Measurements from ENCODE around the gene DPCD.
"Not testable (repeated sequence)": the region's sequence is repeated elsewhere in the genome, so short reads cannot be mapped to it uniquely, and the experiment has no call there.

The DPCD gene

DNA sequence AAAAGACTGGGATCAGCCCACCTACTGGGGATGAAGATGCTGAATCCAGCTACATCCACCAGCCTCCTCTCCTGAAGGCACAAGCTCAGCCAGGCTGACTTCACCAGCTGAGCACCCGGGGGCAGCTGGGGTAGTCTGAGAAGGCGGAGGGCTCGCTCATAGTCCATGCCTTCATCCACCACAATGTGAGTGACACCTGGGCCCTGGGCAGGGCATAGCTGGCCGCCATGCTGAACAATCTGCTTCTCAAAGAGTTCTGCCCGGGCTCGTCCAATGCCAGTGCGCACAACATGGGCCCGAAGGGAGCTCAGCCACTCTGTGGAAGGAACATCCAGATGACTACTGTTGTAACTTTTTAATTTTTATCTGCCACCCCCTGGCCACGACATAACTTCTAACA, 2.3 kb upstream of the DPCD start:
- no peak for DNase-seq (ENCODE audit: low spot score)

DNA sequence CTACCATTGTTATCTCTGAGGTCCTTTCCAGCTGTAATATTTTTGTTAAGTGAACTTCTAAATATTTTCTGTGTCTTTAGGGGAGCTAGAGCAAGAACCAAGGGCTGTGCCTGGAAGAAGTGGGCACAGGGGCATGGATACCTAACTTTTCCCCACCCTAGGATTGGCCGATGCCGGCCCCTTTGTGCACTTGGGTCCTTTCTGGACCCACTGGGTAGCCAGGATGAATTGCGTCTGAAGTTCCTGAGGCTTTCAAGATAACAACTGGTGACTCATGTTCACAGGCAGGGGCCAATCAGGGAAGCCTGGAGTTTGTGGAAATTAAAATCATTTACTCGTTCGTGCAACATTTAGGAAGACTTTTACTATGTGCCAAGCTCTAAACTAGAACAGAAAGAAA, 758 bp downstream of the DPCD start:
- DNase-seq (ENCODE audit: low spot score): no peak

DNA sequence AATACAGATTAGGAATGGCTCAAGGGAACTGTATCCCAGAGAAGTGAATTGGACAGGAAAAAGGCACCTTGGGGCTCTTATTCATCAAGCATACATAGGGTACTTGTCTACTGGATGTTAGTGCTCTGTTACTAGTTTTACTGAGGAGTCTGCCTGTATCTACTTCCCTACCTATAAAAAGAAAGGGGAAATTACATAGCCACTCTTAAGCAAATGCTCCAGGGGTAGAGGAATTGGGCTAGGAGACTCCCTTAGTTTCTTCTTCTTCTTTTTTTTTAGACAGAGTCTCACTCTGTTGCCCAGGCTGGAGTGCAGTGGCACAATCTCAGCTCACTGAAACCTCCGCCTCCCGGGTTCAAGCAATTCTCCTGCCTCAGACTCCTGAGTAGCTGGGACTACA, 5.2 kb downstream of the DPCD start:
- DNase-seq (ENCODE audit: low spot score): not testable (repeated sequence)

DNA sequence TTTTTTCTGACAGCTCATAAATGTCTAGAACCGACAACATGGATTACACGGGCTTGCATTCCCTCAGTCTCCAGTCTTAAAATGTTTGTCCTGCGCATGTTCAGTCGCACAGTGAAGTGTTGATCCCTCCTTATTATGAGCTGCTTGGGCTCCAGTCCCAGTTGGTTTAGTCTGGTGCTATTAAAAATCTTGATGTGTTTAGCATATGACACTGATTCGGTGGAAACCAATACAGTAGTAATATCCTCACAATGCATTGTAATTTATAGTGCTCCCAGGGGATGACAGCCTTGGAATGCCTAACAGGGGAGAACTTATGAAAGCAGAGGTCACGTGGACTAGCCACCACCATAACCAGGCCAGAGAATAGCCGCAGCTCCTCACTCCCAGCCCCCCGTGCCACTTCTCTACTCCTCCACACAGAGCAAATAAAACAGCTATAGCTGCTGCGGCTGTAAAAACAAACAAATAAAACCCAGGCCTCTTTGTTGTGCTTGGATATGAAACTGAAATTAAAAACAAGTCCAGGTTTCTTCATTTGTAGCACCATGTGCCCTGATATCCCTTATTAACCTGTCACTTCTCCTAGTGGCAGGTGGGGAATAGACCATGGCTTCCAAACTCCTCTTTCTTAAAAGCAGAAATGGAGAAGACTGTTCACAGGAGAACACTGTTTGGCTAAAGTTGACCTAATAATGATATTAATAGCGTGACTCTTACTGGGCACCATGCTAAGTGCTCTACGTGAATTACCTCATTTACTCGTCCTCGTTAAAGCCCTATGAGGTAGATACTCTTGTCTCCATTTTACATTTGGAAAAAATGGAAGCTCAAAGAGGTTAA, 7.7 kb downstream of the DPCD start:
- no peak for DNase-seq (ENCODE audit: low spot score)

DNA sequence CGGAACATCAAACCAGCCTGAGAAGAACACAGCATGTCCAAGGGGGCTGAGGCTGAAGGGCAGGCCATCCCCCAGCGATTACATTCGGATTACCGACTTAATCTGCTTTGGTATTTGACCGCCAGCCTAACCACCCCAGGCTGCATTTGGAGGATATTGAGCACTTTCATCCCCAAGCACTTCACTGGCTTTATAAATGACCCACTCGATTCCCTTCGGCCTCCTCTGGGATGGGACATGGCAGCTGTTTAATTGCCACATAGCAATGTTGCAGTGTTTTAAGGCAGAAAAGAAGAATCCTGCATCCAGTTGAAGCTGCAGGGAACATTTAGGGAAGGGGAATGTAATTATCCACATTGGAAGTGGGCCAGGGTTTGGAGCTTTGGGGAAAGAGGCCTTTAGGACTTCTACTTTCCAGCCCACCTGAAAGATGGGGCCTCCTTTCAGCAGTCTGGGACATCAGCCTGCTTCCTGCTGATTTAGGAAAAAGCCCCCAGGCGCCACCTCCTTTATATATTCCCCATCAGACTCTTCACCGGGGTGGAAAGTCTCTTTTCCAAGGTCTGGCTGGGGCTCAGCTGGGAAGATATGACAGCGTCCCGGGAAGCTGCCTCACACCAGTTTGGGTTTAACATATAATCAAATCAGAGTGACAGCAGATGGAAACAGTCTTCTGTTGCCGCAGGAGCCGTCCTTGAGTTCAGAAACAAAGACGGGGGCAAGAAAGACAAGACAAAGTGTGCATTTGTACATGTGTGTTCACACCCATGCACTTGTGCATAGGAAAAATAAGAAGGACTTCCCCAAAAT, 9.2 kb downstream of the DPCD start:
- no peak for DNase-seq (ENCODE audit: low spot score)

DNA sequence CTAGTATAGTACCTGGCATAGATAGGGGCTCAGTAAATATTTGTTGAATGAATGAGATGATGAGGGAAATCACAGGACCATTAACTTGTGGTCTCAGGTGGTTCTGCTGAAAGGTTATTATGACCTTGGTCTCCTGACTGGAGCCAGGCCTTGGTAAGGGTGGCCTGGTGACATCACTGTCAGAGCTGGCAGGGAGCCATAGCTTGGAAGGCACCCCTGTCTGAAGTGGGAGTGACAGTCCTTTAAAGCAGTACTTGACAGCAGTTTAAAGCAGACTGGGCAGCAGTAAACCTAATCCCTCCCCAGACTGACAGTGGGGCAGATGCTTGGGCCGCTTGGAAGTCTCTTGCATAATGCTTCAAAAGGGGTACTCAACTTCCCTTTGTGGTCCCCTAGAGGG, 13.4 kb downstream of the DPCD start:
- no peak for DNase-seq (ENCODE audit: low spot score)

DNA sequence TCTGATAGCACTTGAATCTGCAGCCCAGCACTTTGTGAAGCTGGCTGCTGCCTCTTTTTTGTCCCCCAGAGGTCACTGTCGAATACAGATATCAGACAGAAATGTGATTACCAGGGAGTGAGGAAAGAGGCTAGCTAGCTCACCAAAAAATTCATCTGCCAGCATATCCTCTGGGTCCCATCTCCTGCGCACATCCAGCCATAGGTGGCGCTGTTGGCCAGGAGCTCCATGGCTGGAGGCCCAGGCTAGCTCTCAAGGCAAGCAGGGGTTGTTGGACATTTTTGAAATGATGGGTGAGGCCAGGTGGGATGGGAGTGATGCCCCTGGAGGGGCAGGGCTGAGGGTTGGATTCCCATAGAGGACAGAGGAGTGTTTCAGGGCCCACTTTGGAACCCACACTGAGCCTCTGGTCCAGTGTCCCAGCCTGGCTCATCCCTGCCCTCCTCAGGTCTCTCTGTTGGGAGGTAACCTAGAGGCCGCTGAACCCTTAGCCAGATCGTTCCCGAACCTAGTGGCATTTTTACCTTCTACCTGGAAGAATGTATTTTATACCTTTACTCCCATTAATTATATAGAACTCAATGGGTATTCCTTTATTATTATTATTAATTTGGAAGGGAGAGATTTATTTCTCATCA, 14.8 kb downstream of the DPCD start:
- peak; percentile 93 for DNase-seq (ENCODE audit: low spot score)

DNA sequence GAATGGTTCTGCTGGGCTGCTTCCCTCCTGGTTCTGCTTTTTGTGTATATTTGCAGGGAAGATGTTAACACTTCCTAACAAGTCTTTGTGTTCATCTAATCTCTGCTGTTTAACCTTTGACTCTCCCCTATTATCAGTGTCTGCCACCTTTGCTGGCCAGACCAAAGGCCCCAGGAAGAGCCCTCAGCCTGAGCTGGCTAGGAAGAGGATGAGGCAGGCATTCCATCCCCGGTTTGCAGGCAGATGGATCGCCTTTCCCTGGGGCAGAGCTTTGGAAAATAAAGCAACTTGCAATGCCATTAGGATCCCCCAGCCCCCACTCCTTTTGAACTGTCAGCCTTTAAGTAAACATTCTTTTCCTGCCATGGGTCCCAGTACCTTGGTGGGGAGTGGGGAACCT, 19.0 kb downstream of the DPCD start:
- DNase-seq (ENCODE audit: low spot score): no peak

DNA sequence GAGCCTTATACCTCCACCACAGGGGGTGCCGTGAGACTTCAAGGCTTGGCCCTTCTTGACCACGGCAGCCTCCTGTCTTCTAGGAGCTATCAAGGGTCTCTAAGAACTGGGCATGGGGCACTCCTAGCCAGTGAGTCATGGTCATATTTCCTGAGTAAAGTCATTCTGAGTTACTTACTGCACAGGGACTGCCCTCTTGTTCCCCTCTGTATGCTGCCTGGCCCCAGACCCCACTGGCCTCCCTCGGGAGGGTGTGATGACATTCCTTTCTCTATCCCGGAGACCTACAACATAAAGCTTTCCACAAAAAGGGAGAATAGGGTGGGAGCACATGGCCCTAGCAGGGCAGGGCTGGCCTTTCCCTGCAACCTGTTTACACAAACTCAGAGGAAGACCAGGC, 21.4 kb downstream of the DPCD start:
- no peak for DNase-seq (ENCODE audit: low spot score)

DNA sequence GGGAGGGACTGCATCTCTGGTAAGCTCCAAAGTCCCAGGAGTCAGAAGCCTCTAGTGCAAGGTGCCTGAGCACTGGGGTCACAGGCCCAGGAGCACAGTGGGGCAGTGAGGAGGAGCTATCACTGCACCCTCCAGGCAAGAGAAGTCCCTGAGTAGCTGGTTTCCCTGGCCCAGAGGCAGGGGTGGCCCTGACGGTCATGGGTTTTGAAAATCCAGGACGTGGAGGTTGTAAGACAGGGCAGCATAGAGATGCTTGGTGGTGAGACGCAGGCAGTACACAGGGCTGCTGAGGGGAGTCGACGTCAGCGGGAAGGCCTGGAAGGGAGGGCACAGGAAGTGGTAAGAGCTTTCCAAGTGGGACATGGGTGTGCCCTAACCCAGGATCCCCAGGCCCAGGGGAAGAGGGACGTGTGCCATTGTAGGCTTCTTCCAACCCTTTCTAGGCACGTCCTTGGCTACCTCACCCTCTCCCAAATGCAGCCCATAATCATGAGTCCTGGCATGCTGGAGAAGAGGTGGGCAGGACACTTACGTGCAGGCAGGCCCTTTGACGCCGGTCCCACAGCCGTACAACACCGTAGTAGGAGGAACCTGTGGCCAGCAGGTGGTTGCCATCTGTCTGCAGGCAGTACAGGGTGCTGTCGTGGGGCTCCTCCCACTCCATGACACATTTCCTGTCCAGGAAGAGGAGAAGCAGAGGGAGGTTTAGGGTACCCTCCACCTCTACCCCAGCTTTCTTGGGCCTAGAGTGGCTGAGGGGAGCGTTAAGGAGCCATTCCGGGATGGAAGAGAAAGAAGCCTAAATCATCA, 23.2 kb downstream of the DPCD start:
- DNase-seq (ENCODE audit: low spot score): no peak

DNA sequence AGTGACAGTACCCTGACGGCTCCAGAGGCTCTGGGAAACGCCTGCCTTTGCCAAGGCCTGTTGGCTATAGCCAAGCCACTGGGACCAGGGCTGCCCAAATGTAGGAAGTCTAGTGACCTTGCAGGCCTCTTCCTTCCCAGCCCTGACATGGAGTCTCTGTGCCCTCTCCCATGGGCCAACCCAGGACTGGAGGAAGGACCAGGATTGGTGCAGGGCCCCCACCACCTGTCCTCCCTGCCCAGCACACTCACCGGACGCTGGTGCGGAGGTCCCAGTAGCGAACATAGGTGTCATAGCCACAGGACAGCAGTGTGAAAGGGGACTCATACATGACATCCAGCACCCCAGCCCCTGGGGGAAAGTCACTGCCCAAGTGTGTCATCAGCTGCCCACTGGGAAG, 24.0 kb downstream of the DPCD start:
- no peak for DNase-seq (ENCODE audit: low spot score)

DNA sequence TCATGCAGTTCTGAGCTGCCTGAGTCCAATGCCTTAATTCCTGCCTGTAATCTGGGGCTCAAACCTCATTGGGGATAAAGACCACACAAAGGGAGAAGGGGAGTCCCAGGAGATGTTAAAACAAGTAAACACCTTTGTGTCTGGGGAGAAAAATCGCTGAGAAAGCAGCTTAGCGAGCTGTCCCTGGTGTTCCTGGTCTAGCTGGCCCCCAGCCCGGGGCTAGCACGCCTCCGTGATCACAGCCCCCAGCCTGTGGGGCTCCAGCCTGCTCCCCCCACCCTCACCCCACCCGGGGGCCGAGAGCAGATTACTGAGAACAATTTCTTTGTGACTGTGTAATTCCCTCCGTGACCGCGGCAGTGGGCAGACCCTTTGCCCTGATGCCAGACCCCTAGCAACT, 24.8 kb downstream of the DPCD start:
- DNase-seq (ENCODE audit: low spot score): no peak

DNA sequence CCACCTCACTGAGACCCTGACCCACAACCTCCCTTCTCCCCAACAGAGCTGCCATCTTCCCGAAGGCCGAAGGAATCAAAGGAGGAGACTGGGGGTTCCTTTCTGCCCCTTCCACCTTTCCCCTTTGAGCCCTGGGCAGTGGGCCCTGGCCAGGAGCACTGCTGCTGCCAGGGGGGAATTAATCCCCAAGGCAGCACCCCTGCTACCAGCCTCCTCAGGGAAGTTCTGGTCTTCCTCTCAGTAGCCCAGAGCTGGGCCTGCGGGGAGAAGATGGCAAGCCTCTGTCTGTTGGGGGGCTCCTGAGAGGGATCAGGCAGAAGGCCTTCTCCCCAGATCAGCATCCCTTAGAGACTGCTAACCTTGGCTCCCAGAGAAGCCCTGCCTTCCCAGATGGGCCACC, 25.5 kb downstream of the DPCD start:
- DNase-seq (ENCODE audit: low spot score): no peak

DNA sequence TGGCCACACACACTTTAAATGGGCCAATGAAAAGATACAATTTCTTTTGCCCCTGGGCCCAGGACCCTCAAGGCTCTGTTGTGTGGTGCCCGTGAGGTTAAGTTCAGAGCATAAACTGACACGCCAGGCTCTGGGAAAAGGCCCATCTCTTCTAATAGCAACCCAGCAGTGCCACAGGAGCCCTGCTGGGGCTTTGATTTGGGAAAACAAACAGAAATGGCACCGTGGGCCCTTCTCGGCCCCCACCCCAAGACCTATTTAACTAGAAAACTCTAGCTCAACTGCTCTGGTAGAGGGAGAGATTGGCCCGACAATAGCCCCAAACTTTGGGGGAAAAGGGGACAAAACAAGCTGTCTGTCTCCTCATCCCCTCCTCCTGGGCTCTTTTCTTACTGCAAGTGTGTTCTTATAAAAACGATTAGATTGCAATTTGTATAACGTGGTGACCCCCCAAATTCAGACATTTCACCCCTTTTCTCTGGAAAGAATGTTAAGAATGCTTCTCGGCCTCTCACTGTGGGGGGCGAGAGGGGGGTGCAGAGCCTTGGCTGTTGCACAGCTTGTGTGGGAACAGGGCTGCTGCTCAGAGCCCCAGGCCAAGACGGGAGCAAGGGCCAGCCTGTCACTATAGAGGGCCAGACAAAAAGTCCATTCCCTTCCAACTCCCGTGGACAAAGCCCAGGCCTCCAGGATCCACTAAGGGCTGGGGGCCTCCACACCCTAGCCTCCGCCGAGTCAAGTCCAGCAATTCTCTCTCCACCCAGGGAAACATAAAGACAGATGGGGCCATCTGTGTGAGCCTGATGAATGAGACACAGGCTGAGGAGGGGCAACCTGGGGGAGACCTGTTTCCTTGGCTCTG, 26.8 kb downstream of the DPCD start:
- DNase-seq (ENCODE audit: low spot score): no peak

DNA sequence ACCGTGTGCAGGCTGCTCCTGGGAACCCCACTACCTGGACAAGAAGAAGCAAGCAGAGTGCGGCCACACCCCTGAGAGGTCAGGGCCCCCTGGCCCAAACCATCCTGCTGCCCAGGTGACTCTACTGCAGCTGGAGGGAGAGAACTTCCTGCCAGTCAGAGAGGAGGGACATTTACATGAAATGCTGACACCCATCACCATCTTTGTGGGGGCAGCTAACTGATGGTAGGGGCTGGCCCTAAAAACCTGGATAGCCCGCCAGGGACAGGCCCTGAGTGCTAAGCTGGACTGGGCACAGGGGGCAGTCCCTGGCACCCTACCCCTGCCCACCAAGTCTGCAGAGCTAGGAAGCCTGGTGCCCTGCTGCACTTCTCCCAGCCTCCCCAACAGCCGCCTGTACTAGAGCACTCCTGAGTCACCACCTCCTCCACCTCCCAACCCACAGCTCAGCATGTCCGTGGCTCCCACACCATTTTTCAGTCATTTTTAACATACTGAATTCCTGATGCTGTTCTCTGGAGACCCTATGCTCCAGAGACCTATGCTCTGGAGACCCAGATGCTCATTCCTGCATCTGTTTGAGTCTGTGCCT, 27.5 kb downstream of the DPCD start:
- DNase-seq (ENCODE audit: low spot score): no peak

DNA sequence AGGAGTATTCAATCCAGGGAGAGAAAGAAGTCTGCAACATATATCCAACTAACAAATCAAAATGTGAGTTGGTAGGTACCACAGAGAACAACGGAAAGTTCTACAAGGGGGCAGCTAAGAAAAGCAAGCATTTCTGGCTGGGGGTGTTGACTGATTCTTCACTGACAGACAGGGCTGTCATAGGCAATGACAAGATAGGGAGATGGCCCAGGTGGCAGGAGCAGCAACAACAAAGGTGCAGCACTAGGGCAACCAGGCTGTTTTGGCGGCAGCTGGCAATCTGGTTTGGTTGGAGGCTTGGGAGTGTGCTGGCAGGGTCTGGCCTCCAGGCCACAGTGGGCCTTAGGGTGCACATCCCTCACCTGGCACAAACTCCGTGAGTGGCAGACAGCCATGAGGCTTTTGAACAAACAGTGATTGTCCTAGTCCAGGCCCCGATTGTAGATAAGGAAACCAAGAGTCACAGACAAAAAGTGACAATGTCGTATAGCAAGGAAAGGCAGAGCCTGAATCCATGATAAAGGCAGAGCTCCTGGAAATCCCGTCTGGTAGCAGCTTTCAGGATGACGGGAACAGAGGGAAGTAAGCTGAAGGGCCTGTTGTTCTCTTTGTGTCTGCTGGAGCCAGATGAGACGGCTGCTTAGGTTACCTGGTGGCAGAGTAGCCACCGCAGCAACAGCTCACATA, 28.4 kb downstream of the DPCD start:
- no peak for DNase-seq (ENCODE audit: low spot score)

DNA sequence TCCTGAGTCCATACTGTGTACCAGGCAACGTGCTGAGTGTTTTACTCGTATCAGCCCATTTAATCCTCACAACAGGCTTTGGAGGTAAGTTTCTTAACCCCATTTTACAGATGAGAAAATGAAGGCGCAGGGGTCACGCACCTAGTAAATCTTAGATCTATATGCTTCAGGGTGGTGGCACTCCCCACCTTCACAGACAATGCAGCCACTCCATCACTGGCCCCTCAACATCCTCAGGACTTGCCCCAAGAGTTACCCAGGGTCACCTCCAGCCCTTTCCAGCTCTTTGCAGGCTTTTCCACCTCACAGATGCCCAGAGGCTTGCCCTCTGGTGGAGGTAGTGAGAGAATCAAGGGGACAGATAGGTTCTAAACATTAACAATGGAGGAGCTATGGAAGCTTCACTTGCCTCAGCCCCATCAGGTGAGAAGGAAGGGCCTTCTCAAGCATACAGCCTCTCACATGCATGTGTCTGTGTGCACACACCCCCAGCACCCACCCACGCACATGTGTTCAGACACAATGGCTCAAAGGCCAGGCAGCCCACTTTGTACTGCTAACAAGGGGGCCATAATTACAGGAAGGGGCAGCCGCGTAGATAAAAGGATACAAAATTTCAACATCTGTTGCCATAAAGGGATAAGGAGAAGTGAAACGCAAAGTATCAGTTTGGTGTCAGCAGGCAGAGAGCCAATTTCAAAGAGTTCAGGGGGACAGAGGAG, 29.1 kb downstream of the DPCD start:
- peak; percentile 58 for DNase-seq (ENCODE audit: low spot score)

DNA sequence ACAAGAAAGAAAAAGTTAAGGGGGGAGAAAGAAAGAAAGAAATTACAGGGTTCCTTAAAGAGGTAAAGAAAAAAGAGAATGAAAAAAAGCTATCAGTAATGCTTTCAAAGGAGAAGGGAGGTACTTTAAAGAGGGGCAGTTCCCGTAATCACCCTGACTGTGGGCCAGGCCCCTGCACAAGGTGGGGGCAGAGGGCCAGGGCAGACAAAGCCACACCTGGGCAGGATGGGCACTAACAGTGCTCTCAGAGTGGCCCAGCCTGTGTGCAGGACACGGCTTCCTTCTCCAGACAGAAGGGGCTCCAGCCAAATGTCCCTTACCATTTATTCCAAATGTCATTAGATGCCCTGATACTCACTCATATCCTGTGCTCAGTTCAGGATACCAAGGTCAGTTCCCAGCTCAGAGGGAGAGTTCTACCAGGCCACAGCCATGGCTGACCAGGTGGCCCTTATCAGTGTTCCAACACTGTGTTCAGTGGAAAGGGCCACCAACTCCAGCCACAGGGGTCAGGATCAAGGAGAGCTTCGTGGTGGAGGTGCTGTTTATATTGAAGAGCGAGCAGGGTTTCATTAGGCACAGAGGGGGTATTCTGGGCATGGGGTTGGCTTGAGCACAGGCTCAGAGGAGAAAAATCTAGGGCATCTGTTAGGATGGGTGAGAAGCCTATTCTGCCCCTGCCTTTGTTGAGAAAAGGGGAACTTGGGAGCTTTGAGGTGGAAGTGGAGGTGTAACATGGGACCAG, 29.9 kb downstream of the DPCD start:
- no peak for DNase-seq (ENCODE audit: low spot score)

DNA sequence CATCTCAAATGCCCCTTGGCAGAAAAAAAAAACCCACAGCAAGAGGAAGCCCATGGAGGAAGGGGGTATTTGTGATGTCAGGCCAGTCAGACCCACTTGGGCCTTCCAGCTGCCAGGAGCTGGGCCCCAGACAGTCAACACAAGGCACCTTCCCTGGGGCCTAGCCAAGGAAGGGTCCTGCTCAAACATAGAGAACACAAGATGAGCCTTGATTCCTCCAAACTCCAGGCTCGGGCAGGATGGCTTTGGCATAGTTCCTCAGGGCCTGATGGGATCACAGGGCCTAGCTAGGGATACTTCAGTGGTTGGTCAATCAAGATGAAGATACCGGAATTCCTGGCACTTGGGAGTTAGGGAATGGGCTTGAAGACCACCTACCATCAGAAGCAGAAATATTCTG, 30.8 kb downstream of the DPCD start:
- DNase-seq (ENCODE audit: low spot score): no peak

All from iPS-NIHi11 (cell line).